Dedifferentiated amniotic fluid mesenchymal stem cell (primary cell): ENCODE measurements around the gene MAPK8IP3.
"Not testable (repeated sequence)": the region's sequence is repeated elsewhere in the genome, so short reads cannot be mapped to it uniquely, and the experiment has no call there.

Experiments
- DNase-seq: peaks from one replicate; pipeline ENCODE4 v3.0.0-alpha.2; 2016; ENCODE audit errors: extremely low spot score

The MAPK8IP3 gene

DNA sequence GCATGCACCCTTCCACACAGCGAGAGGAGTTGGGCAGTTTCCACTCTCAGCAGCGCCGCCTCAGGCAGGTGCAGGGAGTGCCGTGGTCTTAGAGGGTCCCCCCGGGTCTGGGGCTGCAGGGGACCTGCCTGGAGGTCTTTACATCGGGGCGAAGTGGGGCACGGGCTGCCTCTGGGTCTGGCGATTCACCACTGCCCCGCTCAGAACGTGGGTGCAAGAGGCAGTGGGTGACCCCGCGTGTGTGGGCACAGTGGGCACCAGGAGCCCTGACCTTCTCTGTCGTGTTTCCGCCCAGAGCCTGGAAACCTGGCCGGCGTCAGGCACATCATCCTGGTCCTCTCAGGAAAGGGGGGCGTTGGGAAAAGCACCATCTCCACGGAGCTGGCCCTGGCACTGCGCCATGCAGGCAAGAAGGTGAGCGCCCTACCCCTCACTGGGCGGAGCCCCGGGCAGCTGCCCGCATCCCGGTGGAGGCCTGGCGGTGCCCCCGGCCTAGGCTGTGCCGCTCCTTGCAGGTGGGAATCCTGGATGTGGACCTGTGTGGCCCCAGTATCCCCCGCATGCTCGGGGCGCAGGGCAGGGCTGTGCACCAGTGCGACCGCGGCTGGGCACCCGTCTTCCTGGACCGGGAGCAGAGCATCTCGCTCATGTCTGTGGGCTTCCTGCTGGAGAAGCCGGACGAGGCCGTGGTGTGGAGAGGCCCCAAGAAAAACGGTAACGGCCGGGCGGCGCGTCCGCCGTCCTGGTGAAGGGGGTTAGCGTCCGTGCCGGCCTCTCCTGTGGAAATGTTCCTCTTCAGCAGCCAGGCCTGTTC lies 80.5 kb downstream of the MAPK8IP3 start:
- DNase-seq: no peak

DNA sequence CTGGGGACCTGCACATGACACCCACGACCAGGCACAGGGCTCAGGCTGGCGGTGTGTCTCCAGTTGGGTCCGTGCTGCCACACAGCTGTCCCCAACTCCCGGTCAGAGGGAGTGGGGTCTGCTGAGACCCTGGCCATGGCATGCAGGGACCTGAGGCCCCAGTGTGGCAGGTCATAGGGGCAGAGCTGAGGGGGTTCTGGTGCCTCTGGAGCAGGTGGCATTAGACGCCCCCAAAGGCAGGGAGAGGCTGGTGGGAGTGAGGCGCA lies 81.0 kb downstream of the MAPK8IP3 start:
- DNase-seq: no peak

GRCh38 chr16:1787322-1788094 lies 81.5 kb downstream of the MAPK8IP3 start:
- no peak for DNase-seq

DNA sequence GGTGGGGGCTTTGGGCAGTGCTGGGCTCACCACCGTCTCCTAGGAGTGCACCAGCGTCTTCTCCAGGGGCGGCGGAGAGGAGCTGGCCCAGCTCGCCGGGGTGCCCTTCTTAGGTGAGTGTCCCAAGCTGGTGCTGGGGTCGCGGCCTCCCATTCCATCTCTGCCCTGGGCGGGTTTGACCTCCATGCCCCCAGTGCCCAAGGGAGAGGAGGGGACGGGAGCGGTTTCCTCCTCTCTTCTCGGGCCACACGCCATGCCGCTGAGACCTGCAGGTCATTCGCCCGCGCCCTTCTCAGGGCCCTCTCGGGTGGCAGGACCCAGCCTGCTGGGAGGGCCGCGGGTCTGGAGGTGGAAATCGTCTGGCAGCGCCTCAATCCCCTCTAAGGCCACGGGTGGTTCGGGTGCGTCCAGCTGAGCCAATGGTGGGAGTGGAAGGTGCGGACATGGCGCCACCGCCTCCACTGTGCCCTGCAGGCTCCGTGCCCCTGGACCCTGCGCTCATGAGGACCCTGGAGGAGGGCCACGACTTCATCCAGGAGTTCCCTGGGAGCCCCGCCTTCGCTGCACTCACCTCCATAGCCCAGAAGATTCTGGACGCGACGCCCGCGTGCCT lies 82.2 kb downstream of the MAPK8IP3 start:
- no peak for DNase-seq

DNA sequence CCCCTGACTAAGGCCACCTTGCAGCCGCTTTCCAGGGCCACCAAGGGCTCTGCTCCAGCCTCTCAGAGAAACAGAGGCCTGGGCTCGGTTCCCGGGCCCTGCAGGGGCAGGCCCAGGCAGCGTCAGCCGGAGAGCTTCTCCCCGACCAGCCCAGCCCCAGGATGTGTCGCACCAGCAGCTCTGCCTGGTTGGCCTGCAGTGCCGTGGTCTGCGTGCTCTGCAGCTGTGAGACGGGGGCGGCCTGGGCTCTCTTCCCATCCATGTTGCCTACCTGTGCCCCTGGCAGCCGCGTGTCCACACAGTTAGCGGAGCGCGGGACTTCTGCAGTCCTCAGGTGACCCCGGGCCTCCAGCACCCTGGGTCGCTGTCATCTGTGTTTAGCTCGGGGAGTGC lies 82.7 kb downstream of the MAPK8IP3 start:
- DNase-seq: no peak

DNA sequence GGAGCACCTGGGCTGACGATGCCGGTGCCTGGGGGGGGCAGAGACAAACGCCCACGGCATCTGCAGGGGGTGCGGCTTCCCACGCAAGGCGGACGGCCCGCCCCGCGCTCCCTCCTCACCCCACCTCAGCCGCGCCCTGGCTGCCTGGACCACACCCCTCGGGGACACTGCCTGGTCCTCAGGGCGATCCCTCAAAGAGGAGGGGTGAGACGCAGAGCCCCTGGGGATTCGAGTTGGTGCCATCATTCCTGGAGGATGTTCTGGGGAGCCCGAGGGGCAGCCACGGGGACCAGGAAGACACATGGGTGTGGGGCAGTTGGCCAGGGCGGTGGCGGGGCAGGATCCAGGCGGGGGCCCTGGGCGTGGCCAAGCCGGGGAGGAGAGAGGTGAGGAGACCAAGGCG lies 83.6 kb downstream of the MAPK8IP3 start:
- no peak for DNase-seq

- DNase-seq: no peak
Observed at GRCh38 chr16:1790261-1790610, 84.2 kb downstream of the MAPK8IP3 start.

DNA sequence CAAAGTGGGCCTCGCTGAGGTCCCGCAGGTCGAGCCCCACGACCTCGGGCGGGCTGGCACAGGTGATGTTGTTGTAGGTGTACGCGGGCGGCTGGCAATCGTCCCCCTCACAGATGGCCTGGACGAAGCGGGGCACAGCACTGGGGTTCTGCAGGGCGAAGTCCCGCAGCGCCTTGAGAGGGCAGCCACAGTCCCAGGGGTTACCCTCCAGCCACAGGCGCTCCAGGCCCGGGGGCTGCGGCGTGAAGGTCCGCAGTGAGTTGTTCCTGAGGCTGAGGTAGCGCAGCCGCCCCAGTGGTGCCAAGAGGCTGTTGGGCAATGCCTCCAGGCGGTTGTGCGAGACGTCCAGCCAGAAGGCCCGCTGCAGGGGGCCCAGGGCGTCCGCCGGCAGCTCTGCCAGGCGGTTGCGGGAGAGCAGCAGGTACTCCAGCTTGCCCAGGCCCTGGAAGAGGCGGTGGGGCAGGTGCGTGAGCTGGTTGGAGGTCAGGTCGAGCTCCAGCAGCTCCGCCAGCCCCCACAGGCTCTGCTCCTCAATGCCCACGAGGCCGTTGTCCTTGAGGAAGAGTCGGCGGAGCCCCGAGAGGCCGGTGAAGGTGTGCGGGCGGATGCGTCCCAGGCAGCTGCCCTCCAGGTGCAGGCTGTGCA lies 84.7 kb downstream of the MAPK8IP3 start:
- no peak for DNase-seq

GRCh38 chr16:1791256-1791942 lies 85.4 kb downstream of the MAPK8IP3 start:
- DNase-seq: no peak

- DNase-seq: no peak
Observed at GRCh38 chr16:1791943-1792812, 86.2 kb downstream of the MAPK8IP3 start.

GRCh38 chr16:1792836-1793577 lies 87.0 kb downstream of the MAPK8IP3 start:
- no peak for DNase-seq

DNA sequence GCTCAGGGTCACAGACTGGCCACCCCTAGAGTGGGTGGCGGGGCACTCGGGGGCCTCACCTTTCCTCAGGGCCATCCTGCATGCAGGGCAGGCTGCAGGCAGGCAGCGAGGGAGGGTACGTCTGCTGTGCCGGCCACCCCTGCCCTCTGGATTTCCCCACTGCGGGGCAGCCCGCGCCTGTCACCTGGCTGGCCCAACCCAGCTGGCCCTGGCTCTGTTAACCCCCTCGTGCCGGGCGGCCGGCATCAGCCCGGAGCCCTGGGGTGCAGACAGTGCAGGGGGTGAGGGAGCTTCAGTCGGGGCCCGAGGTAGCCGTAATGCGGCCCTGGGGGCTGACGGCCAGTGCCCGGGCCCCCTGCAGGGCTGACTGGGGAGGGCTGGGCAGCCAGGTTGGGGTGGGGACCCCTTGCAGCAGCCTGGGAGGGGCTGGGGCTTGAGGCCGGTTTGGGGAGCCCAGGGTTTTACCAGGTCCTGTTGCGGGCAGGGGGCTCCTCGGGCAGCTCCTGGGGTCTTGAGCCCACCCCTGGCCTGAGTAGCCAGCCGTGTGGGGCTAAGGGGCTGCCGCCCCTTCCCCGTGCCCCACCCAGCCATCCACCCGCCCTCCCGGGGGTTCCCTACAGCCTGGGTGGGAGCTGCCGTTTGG lies 87.7 kb downstream of the MAPK8IP3 start, which contains the start of gene IGFALS:
Gene IGFALS (minus strand): TSS at position 128 of the 643 bp plus-strand sequence. CDS start 53 bp downstream, at position 75.
- DNase-seq: no peak

DNA sequence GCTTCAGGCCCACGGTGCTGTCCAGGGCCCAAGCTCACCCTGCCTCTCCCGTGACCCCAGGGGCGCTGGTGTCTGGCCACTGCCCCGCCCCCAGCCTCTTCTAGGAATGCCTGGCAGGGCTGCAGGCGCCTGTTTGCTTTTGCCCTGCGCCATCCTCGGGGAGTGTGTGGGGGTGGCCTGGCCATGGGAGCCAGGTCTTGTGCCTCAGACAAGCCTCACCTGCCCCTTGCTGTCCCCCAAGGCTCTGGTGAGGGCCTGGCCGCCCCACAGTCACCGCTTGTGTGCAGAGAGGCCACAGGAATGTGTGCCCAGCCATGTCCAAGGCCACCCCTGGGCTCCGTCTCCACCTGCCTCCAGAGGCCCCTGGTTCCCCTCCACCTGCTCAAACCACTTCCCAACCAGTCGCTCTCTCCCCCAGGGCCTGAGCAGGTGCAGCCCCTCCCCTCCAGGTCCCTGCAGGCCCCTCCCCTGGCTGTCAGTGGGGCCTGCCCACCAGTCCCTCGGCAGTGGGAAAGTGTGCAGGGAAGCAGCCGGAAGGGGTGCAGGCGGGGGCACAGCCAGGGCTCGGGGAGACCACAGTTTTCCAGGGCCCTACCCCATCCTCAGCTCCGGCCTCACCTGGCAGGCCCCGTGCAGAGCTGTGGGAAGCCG lies 88.4 kb downstream of the MAPK8IP3 start:
- DNase-seq: no peak

DNA sequence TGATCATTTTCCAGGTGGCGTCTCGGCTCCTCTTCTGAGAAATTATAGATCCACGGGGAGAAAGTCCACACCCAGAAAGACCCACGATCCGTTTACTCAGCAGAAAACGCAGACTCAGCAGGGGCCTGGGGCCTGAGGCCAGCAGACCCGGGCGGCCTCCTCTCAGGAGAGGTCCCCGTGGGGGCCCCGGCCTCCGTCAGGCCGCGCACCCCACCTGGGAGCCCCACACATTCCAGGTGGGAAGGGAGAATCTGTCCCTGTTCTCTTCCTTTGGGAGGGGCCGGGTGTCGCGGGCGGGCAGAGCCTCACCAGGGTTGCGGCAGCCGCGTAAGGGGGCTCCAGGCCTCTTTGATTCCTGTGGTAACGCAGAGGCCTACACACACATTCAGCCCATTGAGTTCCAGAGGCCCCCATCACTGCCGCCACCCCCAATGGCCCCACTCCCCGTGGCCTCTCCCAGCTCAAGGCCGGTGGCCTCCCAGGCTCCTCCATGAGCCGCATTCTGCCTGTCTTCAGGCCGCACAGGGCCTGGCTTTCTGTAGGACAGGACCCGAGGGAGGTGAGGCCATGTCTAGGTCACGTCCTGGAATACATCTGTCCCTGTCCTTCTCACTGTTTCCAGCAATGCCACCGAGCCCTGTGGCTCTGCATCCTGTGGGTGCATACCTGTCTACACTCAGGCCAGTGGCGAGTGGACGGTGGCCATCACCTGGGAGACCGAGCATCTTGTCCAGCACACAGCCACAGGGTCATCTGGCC lies 89.1 kb downstream of the MAPK8IP3 start:
- no peak for DNase-seq

GRCh38 chr16:1799263-1799662 lies 93.3 kb downstream of the MAPK8IP3 start:
- not testable (repeated sequence) for DNase-seq

GRCh38 chr16:1800701-1801100 lies 94.7 kb downstream of the MAPK8IP3 start:
- DNase-seq: no peak

- DNase-seq: no peak
Observed at GRCh38 chr16:1807626-1808025, 101.6 kb downstream of the MAPK8IP3 start.

DNA sequence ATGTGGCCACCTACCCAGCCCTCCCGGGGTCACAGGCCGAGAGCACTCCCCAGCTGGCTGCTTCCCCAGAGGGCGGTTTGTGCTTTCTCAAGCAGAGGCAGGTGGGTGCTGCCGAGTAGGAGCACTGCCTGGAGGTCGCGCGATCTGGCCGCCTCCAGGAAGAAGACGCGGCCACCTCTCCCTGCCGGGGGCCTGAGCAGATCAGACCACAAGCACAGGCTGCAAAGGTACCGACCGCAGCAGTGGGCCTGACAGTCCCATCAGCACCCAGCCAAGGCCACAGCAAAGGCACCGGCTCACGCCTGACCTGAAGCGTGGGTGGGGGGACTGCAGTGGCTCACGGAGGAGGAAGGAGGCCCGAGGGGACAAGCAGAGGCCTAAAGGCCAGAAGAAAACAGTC lies 102.7 kb downstream of the MAPK8IP3 start:
- no peak for DNase-seq
